ENCODE data around the gene GPC6. TPM values are rescaled to one million over a fixed set of nuclear protein-coding genes. Genes with fewer than 3 reads are reported as not detected.

Gene GPC6
- total RNA-seq, 3 donors from 2014 or later (not counting 1 experiment from before 2014, with no cell fraction given) = not detected

DNA sequence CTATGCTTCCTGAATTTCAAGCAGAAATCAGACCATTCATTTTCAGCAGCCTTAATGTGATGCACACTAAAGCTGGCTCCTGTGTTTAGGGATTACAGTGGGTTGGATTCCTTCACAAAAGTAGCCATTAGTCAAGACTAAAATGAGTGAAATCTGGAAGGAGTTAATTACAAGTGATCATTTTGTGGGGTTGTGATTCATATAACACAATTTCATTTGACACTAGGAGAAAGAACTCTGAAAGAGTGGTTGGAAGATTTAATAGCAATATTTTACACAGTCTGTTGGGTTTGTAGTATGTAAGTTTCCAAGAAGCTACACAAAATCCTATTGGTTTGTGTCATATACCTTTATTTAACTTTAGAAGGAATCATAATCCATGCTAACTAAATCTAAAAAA is 1015.9 kb downstream of the GPC6 start:
- no peaks in the 10 kb centered on the region for H3K9me3 ChIP-seq (ENCODE audit: control insufficient read depth, insufficient read depth, low read length)
- Mint-ChIP-seq H3K27ac (no peak overlapping the region), H3K36me3 (no peaks in the 10 kb centered on the region), H3K9me3 (no peaks in the 10 kb centered on the region), H3K27me3 (ENCODE audit: low read depth in 2 of 2) (no peaks in the 10 kb centered on the region), H3K4me3 (no peak overlapping the region), H3K4me1 (peaks cover 12% of the 10 kb centered on the region in 2 donors)
- no peak for TF ChIP-seq CTCF (IDR thresholded peaks at IDR 0.05)
- H3K4me3 ChIP-seq (ENCODE audit: low read length) = no peak overlapping the region
- H3K4me1 ChIP-seq (ENCODE audit: control insufficient read depth, insufficient read depth, low read length) = no peaks in the 10 kb centered on the region
- no peaks in the 10 kb centered on the region for H3K36me3 ChIP-seq (ENCODE audit: control insufficient read depth, insufficient read depth, low read length)
- no peak overlapping the region for H3K27ac ChIP-seq (ENCODE audit: low read length)
- no peak for ATAC-seq
- no peaks in the 10 kb centered on the region for H3K27me3 ChIP-seq (ENCODE audit: control insufficient read depth, insufficient read depth, low read length)
- intact Hi-C loops (cut with micrococcal nuclease) = no loop called here
- DNase-seq = no peak

DNA sequence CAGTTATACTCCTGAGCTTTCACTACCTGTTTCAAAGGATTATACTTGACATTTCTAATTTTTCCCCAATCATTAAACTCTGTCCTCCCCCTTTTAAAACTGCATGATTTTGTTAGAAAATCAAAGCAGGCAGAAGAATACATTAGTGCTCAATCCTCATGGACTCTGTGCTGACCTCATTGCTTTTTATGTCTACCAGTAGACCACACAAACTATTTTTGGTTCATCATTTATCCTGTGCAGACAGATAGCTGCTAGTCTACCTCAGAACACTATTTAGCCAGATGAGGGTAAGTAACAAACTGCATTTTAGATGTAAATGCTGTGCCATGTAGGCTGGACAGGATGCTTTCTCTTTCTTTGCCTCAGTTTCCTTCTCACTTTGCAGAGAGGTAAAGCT is 1016.9 kb downstream of the GPC6 start:
- Histone ChIP-seq H3K4me1 (ENCODE audit: control insufficient read depth, insufficient read depth, low read length) (no peaks in the 10 kb centered on the region), H3K36me3 (ENCODE audit: control insufficient read depth, insufficient read depth, low read length) (no peaks in the 10 kb centered on the region), H3K9me3 (ENCODE audit: control insufficient read depth, insufficient read depth, low read length) (no peaks in the 10 kb centered on the region), H3K4me3 (ENCODE audit: low read length) (no peak overlapping the region), H3K27me3 (ENCODE audit: control insufficient read depth, insufficient read depth, low read length) (no peaks in the 10 kb centered on the region), H3K27ac (ENCODE audit: low read length) (no peak overlapping the region)
- Mint-ChIP-seq H3K27me3 (ENCODE audit: low read depth in 2 of 2) (no peaks in the 10 kb centered on the region), H3K36me3 (no peaks in the 10 kb centered on the region), H3K27ac (no peak overlapping the region), H3K4me1 (peaks cover 8 to 9% of the 10 kb centered on the region in 2 donors), H3K4me3 (no peak overlapping the region), H3K9me3 (no peaks in the 10 kb centered on the region)
- intact Hi-C loops (cut with micrococcal nuclease) = no loop called here
- ATAC-seq (no peak), DNase-seq (no peak)
- no peak for TF ChIP-seq CTCF (IDR thresholded peaks at IDR 0.05)

DNA sequence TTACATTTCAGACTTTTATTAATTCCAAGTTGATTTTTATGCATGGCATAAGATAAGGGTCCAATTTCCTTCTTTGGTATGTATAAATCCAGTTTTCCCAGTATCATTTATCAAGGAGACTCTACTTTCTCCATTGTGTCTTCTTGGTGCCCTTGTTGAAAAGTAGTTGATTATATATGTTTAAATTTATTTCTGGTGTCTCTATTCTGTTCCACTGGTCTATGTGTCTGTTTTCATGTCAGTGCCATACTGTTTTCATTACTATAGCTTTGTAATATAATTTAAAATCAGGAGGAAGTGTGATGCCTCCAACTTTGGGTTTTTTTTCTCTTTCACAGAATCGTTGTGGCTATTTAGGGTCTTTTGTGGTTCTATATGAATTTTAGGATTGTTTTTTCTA is 1019.9 kb downstream of the GPC6 start:
- H3K4me3 Mint-ChIP-seq = no peak overlapping the region
- no peak overlapping the region for H3K4me3 ChIP-seq (ENCODE audit: low read length)
- ATAC-seq (no peak), DNase-seq (no peak)
- no peaks in the 10 kb centered on the region for H3K36me3 ChIP-seq (ENCODE audit: control insufficient read depth, insufficient read depth, low read length)
- TF ChIP-seq CTCF (IDR thresholded peaks at IDR 0.05) = no peak
- peaks cover 0 to 3% of the 10 kb centered on the region in 2 donors for H3K27me3 Mint-ChIP-seq (ENCODE audit: low read depth in 2 of 2)
- 83% methylated on average over 1 of the region's 1 CpG for WGBS (ENCODE audit: insufficient coverage)
- H3K27me3 ChIP-seq (ENCODE audit: control insufficient read depth, insufficient read depth, low read length) = no peaks in the 10 kb centered on the region
- no peak overlapping the region for H3K27ac ChIP-seq (ENCODE audit: low read length)
- no peaks in the 10 kb centered on the region for H3K9me3 Mint-ChIP-seq
- no peaks in the 10 kb centered on the region for H3K4me1 ChIP-seq (ENCODE audit: control insufficient read depth, insufficient read depth, low read length)
- no peaks in the 10 kb centered on the region for H3K36me3 Mint-ChIP-seq
- intact Hi-C loops (cut with micrococcal nuclease) = no loop called here
- H3K4me1 Mint-ChIP-seq = no peaks in the 10 kb centered on the region
- no peak overlapping the region for H3K27ac Mint-ChIP-seq
- no peaks in the 10 kb centered on the region for H3K9me3 ChIP-seq (ENCODE audit: control insufficient read depth, insufficient read depth, low read length)

DNA sequence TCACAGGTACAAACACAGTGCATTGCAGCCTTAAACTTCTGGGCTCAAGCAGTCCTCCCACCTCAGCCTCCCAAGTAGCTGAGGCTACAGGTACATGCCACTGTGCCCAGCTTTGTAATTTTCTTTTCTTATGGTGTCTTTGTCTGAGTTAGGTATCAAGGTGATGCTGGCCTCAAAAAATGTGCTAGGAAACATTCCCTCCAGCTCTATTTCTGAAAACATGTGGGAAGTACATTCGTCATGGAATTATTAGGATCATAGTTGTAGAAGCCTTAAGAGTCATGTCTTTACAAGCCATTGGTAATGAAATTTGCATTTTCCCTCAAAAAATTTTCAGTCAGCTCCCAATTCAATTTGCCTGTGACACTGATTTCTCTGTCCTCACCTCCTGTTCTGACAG is 1021.3 kb downstream of the GPC6 start:
- no peaks in the 10 kb centered on the region for H3K4me1 ChIP-seq (ENCODE audit: control insufficient read depth, insufficient read depth, low read length)
- Mint-ChIP-seq H3K27me3 (ENCODE audit: low read depth in 2 of 2) (peaks cover 0 to 7% of the 10 kb centered on the region in 2 donors), H3K27ac (no peak overlapping the region), H3K36me3 (no peaks in the 10 kb centered on the region), H3K9me3 (no peaks in the 10 kb centered on the region), H3K4me1 (no peaks in the 10 kb centered on the region), H3K4me3 (no peak overlapping the region)
- DNase-seq (no peak), ATAC-seq (no peak)
- no peaks in the 10 kb centered on the region for H3K36me3 ChIP-seq (ENCODE audit: control insufficient read depth, insufficient read depth, low read length)
- H3K9me3 ChIP-seq (ENCODE audit: control insufficient read depth, insufficient read depth, low read length) = no peaks in the 10 kb centered on the region
- no peaks in the 10 kb centered on the region for H3K27me3 ChIP-seq (ENCODE audit: control insufficient read depth, insufficient read depth, low read length)
- H3K4me3 ChIP-seq (ENCODE audit: low read length) = no peak overlapping the region
- no peak overlapping the region for H3K27ac ChIP-seq (ENCODE audit: low read length)
- WGBS (ENCODE audit: insufficient coverage) = no CpG with 5 or more reads among the region's 1 CpG
- TF ChIP-seq CTCF (IDR thresholded peaks at IDR 0.05) = no peak
- intact Hi-C loops (cut with micrococcal nuclease) = no loop called here

Data from natural killer cell (primary cell).